ENCODE data around the gene RSAD1.

- TF ChIP-seq, protein P1, sequence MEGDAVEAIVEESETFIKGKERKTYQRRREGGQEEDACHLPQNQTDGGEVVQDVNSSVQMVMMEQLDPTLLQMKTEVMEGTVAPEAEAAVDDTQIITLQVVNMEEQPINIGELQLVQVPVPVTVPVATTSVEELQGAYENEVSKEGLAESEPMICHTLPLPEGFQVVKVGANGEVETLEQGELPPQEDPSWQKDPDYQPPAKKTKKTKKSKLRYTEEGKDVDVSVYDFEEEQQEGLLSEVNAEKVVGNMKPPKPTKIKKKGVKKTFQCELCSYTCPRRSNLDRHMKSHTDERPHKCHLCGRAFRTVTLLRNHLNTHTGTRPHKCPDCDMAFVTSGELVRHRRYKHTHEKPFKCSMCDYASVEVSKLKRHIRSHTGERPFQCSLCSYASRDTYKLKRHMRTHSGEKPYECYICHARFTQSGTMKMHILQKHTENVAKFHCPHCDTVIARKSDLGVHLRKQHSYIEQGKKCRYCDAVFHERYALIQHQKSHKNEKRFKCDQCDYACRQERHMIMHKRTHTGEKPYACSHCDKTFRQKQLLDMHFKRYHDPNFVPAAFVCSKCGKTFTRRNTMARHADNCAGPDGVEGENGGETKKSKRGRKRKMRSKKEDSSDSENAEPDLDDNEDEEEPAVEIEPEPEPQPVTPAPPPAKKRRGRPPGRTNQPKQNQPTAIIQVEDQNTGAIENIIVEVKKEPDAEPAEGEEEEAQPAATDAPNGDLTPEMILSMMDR (IDR thresholded peaks at IDR 0.05; ENCODE audit: borderline replicate concordance, extremely low read depth, low read length, poor library complexity, severe bottlenecking) = no peak
- no peak for TF ChIP-seq EZH2 (IDR thresholded peaks at IDR 0.05; ENCODE audit: borderline replicate concordance, low read depth, low read length, severe bottlenecking)
These were observed 27.0 kb downstream of the RSAD1 start for GRCh38 chr17:50505591-50506130.
